Keratinocyte (primary cell): Measurements from ENCODE around the gene SH2B3.
"Not testable (repeated sequence)": the region's sequence is repeated elsewhere in the genome, so short reads cannot be mapped to it uniquely, and the experiment has no call there.

Experiments used
- CTCF ChIP-seq, 3 experiments: IDR thresholded peaks in 1 of 3; conservative IDR thresholded peaks in 1 of 3; optimal IDR thresholded peaks in 1 of 3; 2 replicates in 2 of 3; 3 replicates in 1 of 3; pipeline versions ENCODE3 to v1.5.1; 2011; ENCODE audit warnings: low read length in 3 of 3, mild to moderate bottlenecking in 3 of 3, moderate library complexity in 2 of 3, control low read depth in 1 of 3, inconsistent platforms in 1 of 3; ENCODE audit not compliant: insufficient read depth in 2 of 3; ENCODE audit errors: extremely low read depth in 1 of 3
- EZH2 ChIP-seq: IDR thresholded peaks from one replicate; pipeline ENCODE4 v1.6.1; 2012; ENCODE audit warnings: inconsistent platforms, mild to moderate bottlenecking, low read length, moderate library complexity

DNA sequence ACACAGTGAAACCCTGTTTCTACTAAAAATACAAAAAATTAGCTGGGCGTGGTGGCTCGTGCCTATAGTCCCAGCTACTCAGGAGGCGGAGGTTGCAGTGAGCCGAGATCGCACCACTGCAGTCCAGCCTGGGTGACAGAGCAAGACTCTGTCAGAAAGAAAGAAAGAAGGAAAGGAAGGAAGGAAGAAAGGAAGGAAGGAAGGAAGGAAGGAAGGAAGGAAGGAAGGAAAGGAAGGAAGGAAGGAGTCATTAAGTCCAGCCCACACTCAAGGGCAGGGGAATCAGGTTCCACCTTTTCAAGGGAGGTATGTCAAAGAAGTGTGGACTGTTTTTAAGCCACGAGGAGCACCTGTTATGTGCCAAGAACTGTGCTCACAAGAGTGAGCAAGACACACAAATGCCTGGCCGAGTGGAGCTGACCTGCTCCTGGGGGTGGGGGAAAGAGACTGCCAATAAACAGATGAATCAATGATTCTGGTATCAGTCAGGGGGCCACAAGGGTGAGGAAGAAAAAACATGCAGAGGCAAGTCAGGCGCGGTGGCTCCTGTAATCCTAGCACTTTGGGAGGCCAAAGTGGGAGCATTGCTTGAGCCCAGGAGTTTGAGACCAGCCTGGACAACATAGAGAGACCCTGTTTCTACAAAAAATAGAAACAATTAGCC, 5.8 kb upstream of the SH2B3 start:
- not testable (repeated sequence) for TF ChIP-seq CTCF (optimal IDR thresholded peaks at IDR 0.05 in 1 of 3, IDR thresholded peaks at IDR 0.05 in 1 of 3, conservative IDR thresholded peaks at IDR 0.05 in 1 of 3; ENCODE audit: extremely low read depth in 1 of 3, insufficient read depth in 2 of 3, low read length in 3 of 3); EZH2
